Muscle of leg (tissue), 11 donors: ENCODE data around the gene ARGLU1. TPM values are rescaled to one million over a fixed set of nuclear protein-coding genes. Genes with fewer than 3 reads are reported as not detected.

ENCODE experiments used
- DNase-seq: peaks from one replicate; pipeline ENCODE4 v3.0.0; 2013
- H3K27ac ChIP-seq: one replicate; pipeline ENCODE4 v1.5.1; 2013; ENCODE audit warnings: mild to moderate bottlenecking, low read length, control low read depth
- H3K27me3 ChIP-seq: one replicate; pipeline ENCODE4 v1.6.1; 2013; ENCODE audit warnings: low read length; ENCODE audit not compliant: control insufficient read depth, insufficient read depth
- H3K36me3 ChIP-seq: one replicate; pipeline ENCODE4 v1.6.1; 2013; ENCODE audit warnings: low read length; ENCODE audit not compliant: control insufficient read depth, insufficient read depth
- H3K4me1 ChIP-seq: one replicate; pipeline ENCODE4 v1.6.1; 2013; ENCODE audit warnings: low read length; ENCODE audit not compliant: control insufficient read depth, insufficient read depth
- H3K4me3 ChIP-seq: one replicate; pipeline ENCODE4 v1.5.1; 2013; ENCODE audit warnings: low read length, control low read depth
- H3K9me3 ChIP-seq: replicated peaks from 2 replicates; pipeline ENCODE4 v1.6.1; 2013; ENCODE audit warnings: low read depth, low read length; ENCODE audit not compliant: control insufficient read depth
- WGBS: methylation state at CpG from one replicate; pipeline ENCODE4 v1.1.5; 2013; ENCODE audit warnings: missing lambda C conversion rate; ENCODE audit not compliant: insufficient coverage; 5-methylcytosine and 5-hydroxymethylcytosine counted together
- polyA plus RNA-seq, 8 donors: library from polyadenylated mRNA; unstranded; fragments of 120-200 nt; gene quantifications; one replicate each; pipeline versions ENCODE4 v1.2.1 to v1.2.3, GENCODE V29; 2013; ENCODE audit warnings: inconsistent platforms in 1 of 8, low replicate concordance in 1 of 8; ENCODE audit not compliant: insufficient read length in 8 of 8, insufficient read depth in 1 of 8
- total RNA-seq: library from RNA; stranded (reverse); fragments of 120-200 nt; gene quantifications from one replicate; pipeline ENCODE4 v1.2.4, GENCODE V29; 2013

The ARGLU1 gene
- total and polyA plus RNA-seq, 9 donors, result 79.1 to 161 (median 136) TPM

GRCh38 chr13:106494936-106495335 is 73.0 kb downstream of the ARGLU1 start:
- Histone ChIP-seq H3K4me1 (peaks cover 16% of the 10 kb centered on the region), H3K27ac (no peak overlapping the region), H3K9me3 (no peaks in the 10 kb centered on the region), H3K4me3 (no peak overlapping the region), H3K36me3 (peaks cover 14% of the 10 kb centered on the region), H3K27me3 (no peaks in the 10 kb centered on the region)
- no CpG with 5 or more reads among the region's 3 CpGs for WGBS
- DNase-seq, result no peak

- Histone ChIP-seq H3K27ac (no peak overlapping the region), H3K4me1 (peaks cover 16% of the 10 kb centered on the region), H3K4me3 (no peak overlapping the region), H3K27me3 (no peaks in the 10 kb centered on the region), H3K9me3 (no peaks in the 10 kb centered on the region), H3K36me3 (peaks cover 14% of the 10 kb centered on the region)
- DNase-seq, result no peak
Observed at GRCh38 chr13:106494506-106494905, 73.4 kb downstream of the ARGLU1 start.

DNA sequence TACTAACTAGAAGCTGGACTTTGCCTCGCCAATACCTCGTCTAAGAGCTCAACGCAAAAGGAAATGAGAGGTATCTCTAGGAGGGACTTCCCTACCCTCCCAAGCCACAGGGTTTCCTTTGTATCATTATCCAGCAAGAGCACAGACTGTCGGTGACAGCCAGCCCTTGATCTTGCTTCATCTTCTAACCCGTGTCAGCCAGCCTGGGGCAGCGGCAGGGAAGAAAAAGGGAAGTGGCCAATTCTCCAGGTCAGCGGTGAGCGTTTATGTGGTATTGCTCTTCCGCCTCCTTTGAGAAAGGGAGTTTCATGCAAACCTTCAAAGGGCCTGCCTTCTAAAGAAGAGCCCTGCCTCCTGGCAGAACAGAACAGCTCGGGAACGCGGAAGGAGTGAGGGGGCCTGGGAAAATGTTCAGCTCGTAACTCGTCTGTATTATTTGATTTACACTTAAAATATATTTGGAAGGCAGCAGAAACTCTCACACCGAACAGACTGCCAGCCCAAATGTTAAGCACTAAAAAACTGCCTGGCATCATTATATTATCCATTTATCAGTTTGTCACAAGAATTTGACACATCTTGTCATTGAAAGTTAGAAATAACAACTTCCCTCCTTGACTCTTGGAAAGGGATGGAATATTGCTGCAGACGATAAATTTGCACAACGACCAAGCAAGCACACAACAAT is 74.3 kb downstream of the ARGLU1 start:
- Histone ChIP-seq H3K4me1 (peaks cover 16% of the 10 kb centered on the region), H3K4me3 (no peak overlapping the region), H3K27ac (no peak overlapping the region), H3K9me3 (no peaks in the 10 kb centered on the region), H3K36me3 (peaks cover 14% of the 10 kb centered on the region), H3K27me3 (no peaks in the 10 kb centered on the region)
- no peak for DNase-seq
- WGBS, result 80% methylated on average over 6 of the region's 17 CpGs

GRCh38 chr13:106492588-106493475 is 75.1 kb downstream of the ARGLU1 start:
- Histone ChIP-seq H3K36me3 (peaks cover 14% of the 10 kb centered on the region), H3K4me1 (peaks cover 14% of the 10 kb centered on the region), H3K27me3 (no peaks in the 10 kb centered on the region), H3K27ac (no peak overlapping the region), H3K9me3 (no peaks in the 10 kb centered on the region), H3K4me3 (no peak overlapping the region)
- DNase-seq, result no peak
- WGBS, result 92% methylated on average over 54 of the region's 54 CpGs

- no peaks in the 10 kb centered on the region for H3K27me3 ChIP-seq
- H3K36me3 ChIP-seq, result peaks cover 14% of the 10 kb centered on the region
- H3K4me1 ChIP-seq, result peaks cover 14% of the 10 kb centered on the region
- DNase-seq, result peak; percentile 51
- H3K9me3 ChIP-seq, result no peaks in the 10 kb centered on the region
- 57% methylated on average over 13 of the region's 14 CpGs for WGBS
- H3K4me3 ChIP-seq, result no peak overlapping the region
- peak overlapping the region; percentile 32 for H3K27ac ChIP-seq
Observed at GRCh38 chr13:106491928-106492587, 75.9 kb downstream of the ARGLU1 start.

Other genes starting within 250 kb of the ARGLU1 start
- 13.9 TPM for gene EFNB2, start 32.5 kb downstream of the ARGLU1 start, total RNA-seq
- gene EFNB2, start 32.5 kb downstream of the ARGLU1 start, polyA plus RNA-seq, result 10 to 100 TPM; 18.2 to 40.1 (median 24.7) TPM